Panc1 (cell line): Measurements from ENCODE around the gene DTHD1.

ENCODE experiments used
- CTCF ChIP-seq: fragments of 450-650 bp; IDR thresholded peaks from 2 replicates; pipeline ENCODE4 v1.5.1; 2017; ENCODE audit warnings: mild to moderate bottlenecking
- POLR2AphosphoS5 ChIP-seq: IDR thresholded peaks from 2 replicates; pipeline ENCODE4 v1.6.1; 2012; ENCODE audit warnings: mild to moderate bottlenecking, low read depth, low read length, moderate library complexity
- SIN3A ChIP-seq: IDR thresholded peaks from 2 replicates; pipeline ENCODE4 v1.6.1; 2012; ENCODE audit warnings: low read depth, mild to moderate bottlenecking, low read length, moderate library complexity, borderline replicate concordance; ENCODE audit not compliant: insufficient read depth
- TCF7L2 ChIP-seq: IDR thresholded peaks from 2 replicates; pipeline ENCODE4 v1.6.1; 2011; ENCODE audit warnings: mild to moderate bottlenecking, low read depth, low read length, inconsistent platforms

DNA sequence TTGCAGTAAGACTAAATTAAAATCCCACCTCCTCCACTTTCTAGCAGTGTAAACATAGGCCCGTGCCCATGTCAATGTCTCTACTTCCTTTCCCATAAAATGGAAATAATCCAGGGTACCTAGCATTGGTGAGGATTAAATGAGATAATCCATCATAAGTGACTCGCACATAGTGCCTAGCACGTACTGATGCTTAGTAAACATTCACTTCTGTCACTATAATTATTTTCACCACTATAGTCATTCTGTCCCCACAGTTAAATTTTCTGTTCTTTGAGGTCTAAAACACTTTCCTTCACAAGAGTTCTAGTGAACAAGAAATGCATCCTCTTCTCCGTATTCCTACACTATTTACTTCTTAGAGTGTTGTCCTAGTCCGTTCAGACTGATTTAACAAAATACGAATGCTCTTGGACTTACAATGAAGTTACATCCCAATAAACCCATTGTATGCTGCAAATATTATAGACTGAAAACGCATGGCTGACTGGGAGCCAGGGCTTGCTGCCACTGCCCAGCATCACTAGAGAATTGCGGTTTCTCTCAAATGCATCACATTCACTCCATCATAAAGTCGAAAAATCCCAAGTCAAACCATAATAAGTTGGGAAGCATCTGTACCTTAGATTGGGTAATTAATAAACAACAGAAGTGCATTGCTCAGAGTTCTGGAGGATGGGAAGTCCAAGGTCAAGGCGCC is 47.7 kb upstream of the DTHD1 start:
- TF ChIP-seq CTCF (no peak), POLR2AphosphoS5 (no peak), TCF7L2 (no peak), SIN3A (no peak)
